ENCODE measurements around the gene FBLN1.

Gene FBLN1

GRCh38 chr22:45529105-45529504, 26.4 kb downstream of the FBLN1 start:
- H3K4me3 ChIP-seq (ENCODE audit: low read depth, low read length) = no peak overlapping the region
- DNase-seq (ENCODE audit: low read depth, low spot score) = no peak
- POLR2A ChIA-PET = no interaction called here
- CTCF ChIA-PET = interaction anchor here (3.8 kb wide), 1 partner anchor 24 kb away, joined by 18 read pairs; no protein-coding TSS in a partner anchor
- no peak for TF ChIP-seq CTCF (IDR thresholded peaks at IDR 0.05; ENCODE audit: insufficient read depth, low read length, missing control alignments)

- no peak for TF ChIP-seq CTCF (IDR thresholded peaks at IDR 0.05; ENCODE audit: insufficient read depth, low read length, missing control alignments)
- 0 out of 2 replicates have a peak overlapping the region, but pooled peaks have one; percentile 8 for H3K4me3 ChIP-seq (ENCODE audit: low read depth, low read length)
- POLR2A ChIA-PET = no interaction called here
- DNase-seq (ENCODE audit: low read depth, low spot score) = no peak
- CTCF ChIA-PET = interaction anchor here (3.8 kb wide), 1 partner anchor 23 kb away, joined by 18 read pairs; no protein-coding TSS in a partner anchor
Measured at GRCh38 chr22:45529971-45530575, 27.4 kb downstream of the FBLN1 start.

GRCh38 chr22:45531441-45532234, 29.0 kb downstream of the FBLN1 start:
- no peak for DNase-seq (ENCODE audit: low read depth, low spot score)
- H3K4me3 ChIP-seq (ENCODE audit: low read depth, low read length) = no peak overlapping the region
- ChIA-PET POLR2A (no interaction called here), CTCF (interaction anchor here (0.8 to 1.0 kb wide), 3 partner anchors 20 to 62 kb away, joined by 3 read pairs; no protein-coding TSS in a partner anchor)
- TF ChIP-seq CTCF (IDR thresholded peaks at IDR 0.05; ENCODE audit: insufficient read depth, low read length, missing control alignments) = no peak

- no peak for TF ChIP-seq CTCF (IDR thresholded peaks at IDR 0.05; ENCODE audit: insufficient read depth, low read length, missing control alignments)
- POLR2A ChIA-PET = no interaction called here
- DNase-seq (ENCODE audit: low read depth, low spot score) = no peak
- CTCF ChIA-PET = interaction anchor here (1.0 kb wide), 2 partner anchors 19 to 62 kb away, joined by 3 read pairs; no protein-coding TSS in a partner anchor
- H3K4me3 ChIP-seq (ENCODE audit: low read depth, low read length) = no peak overlapping the region
Measured at GRCh38 chr22:45532235-45532631, 29.6 kb downstream of the FBLN1 start.

GRCh38 chr22:45533703-45534102, 31.0 kb downstream of the FBLN1 start:
- DNase-seq (ENCODE audit: low read depth, low spot score) = no peak
- POLR2A ChIA-PET = no interaction called here
- no peak for TF ChIP-seq CTCF (IDR thresholded peaks at IDR 0.05; ENCODE audit: insufficient read depth, low read length, missing control alignments)
- CTCF ChIA-PET = interaction anchor here (9.1 kb wide), 1 partner anchor 19 kb away, joined by 72 read pairs; no protein-coding TSS in a partner anchor
- no peak overlapping the region for H3K4me3 ChIP-seq (ENCODE audit: low read depth, low read length)

Measured in AG04449 (cell line).